ENCODE data around the gene LTBP2.
A peak's percentile ranks its signal among the peaks of the same experiment; 100 is the strongest.
"Not testable (repeated sequence)": the region's sequence is repeated elsewhere in the genome, so short reads cannot be mapped to it uniquely, and the experiment has no call there.

Gene LTBP2

GRCh38 chr14:74474376-74474775, 137.7 kb downstream of the LTBP2 start:
- DNase-seq, result no peak

- DNase-seq, result no peak
These were observed 139.4 kb downstream of the LTBP2 start for GRCh38 chr14:74472601-74473000.

GRCh38 chr14:74469548-74470518, 142.2 kb downstream of the LTBP2 start:
- DNase-seq, result no peak

- DNase-seq, result no peak
These were observed 143.5 kb downstream of the LTBP2 start for GRCh38 chr14:74468513-74468912.

GRCh38 chr14:74465335-74465734, 146.7 kb downstream of the LTBP2 start:
- DNase-seq, result no peak

GRCh38 chr14:74464785-74465184, 147.3 kb downstream of the LTBP2 start:
- no peak for DNase-seq

- no peak for DNase-seq
These were observed 148.3 kb downstream of the LTBP2 start for GRCh38 chr14:74463697-74464096.

GRCh38 chr14:74462993-74463392, 149.0 kb downstream of the LTBP2 start:
- DNase-seq, result no peak

GRCh38 chr14:74459976-74460375, 152.1 kb downstream of the LTBP2 start:
- no peak for DNase-seq

- peak; percentile 20 to 44 for DNase-seq
These were observed 152.6 kb downstream of the LTBP2 start for GRCh38 chr14:74459289-74459946.

GRCh38 chr14:74457565-74457895, 154.5 kb downstream of the LTBP2 start:
- no peak for DNase-seq

- DNase-seq, result no peak
These were observed 155.1 kb downstream of the LTBP2 start for GRCh38 chr14:74456684-74457564.

- DNase-seq, result not testable (repeated sequence)
These were observed 157.6 kb downstream of the LTBP2 start for GRCh38 chr14:74454397-74454796.

All from Kasumi-1 (cell line).